GM23338 (cell line): ENCODE data around the gene NQO1. TPM values are rescaled to one million over a fixed set of nuclear protein-coding genes. Genes with fewer than 3 reads are reported as not detected.

Experiments used
- EZH2phosphoT487 ChIP-seq: fragments of 200-600 bp; sonication (generic); IDR thresholded peaks from one replicate; pipeline ENCODE4 v1.8.1; 2018; ENCODE audit warnings: antibody characterized with exemption; ENCODE audit not compliant: unreplicated experiment
- JUNB ChIP-seq: IDR thresholded peaks from one replicate; pipeline ENCODE4 v1.6.1; 2016; ENCODE audit warnings: antibody characterized with exemption; ENCODE audit not compliant: unreplicated experiment
- ZNF331 ChIP-seq: fragments of 250-450 bp; sonication (Bioruptor Pico); IDR thresholded peaks from 2 replicates; pipeline ENCODE4 v1.5.0; 2020; ENCODE audit warnings: low read depth, mild to moderate bottlenecking, moderate library complexity
- polyA plus RNA-seq: library from polyadenylated mRNA; unstranded; fragments of >200 nt; fragmentation: Nextera tagmentation; extraction: Ambion mirVana; gene quantifications from 2 replicates; pipeline ENCODE4 v1.2.1, GENCODE V29; 2016
- total RNA-seq: library from RNA; depleted of rRNA; stranded (reverse); fragments of >200 nt; shearing (Covaris generic); gene quantifications from 2 replicates; pipeline ENCODE4 v1.2.3, GENCODE V29; 2014
- TF ChIP-seq, protein P1 (sequence below): fragments of 250-450 bp; sonication (Bioruptor Pico); IDR thresholded peaks from 2 replicates; pipeline ENCODE4 v1.5.0; 2020; ENCODE audit warnings: mild to moderate bottlenecking, moderate library complexity
- TF ChIP-seq, protein P2 (sequence below): IDR thresholded peaks from 2 replicates; pipeline ENCODE4 v1.6.1; 2016; ENCODE audit warnings: antibody characterized with exemption
- TF ChIP-seq, protein P3 (sequence below): IDR thresholded peaks from one replicate; pipeline ENCODE4 v1.6.1; 2018; ENCODE audit warnings: antibody characterized with exemption; ENCODE audit not compliant: unreplicated experiment

The NQO1 gene
- total and polyA plus RNA-seq, 2 experiments from 2014 or later, result 80.9 to 86.3 TPM

DNA sequence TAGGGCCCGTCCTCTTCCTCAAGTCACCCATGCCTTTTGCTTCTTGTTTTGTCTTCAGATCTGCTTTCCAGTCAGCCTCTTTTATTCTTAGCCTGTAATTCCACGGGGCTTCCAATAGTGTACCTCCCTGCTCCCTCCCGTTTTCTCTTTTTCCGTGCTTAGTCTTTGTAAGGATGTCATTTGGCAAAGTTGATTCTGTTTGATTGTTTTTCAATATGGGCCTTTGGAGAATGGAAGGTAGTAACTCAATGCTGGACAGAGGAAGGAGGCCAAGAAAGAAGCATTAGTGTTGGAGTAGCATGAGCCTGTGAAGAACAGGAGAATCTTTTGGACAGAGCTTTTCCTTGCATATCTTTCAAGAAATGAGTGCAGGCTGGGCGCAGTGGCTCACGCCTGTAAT lies 42.3 kb upstream of the NQO1 start (continued):
- TF ChIP-seq, protein P1, sequence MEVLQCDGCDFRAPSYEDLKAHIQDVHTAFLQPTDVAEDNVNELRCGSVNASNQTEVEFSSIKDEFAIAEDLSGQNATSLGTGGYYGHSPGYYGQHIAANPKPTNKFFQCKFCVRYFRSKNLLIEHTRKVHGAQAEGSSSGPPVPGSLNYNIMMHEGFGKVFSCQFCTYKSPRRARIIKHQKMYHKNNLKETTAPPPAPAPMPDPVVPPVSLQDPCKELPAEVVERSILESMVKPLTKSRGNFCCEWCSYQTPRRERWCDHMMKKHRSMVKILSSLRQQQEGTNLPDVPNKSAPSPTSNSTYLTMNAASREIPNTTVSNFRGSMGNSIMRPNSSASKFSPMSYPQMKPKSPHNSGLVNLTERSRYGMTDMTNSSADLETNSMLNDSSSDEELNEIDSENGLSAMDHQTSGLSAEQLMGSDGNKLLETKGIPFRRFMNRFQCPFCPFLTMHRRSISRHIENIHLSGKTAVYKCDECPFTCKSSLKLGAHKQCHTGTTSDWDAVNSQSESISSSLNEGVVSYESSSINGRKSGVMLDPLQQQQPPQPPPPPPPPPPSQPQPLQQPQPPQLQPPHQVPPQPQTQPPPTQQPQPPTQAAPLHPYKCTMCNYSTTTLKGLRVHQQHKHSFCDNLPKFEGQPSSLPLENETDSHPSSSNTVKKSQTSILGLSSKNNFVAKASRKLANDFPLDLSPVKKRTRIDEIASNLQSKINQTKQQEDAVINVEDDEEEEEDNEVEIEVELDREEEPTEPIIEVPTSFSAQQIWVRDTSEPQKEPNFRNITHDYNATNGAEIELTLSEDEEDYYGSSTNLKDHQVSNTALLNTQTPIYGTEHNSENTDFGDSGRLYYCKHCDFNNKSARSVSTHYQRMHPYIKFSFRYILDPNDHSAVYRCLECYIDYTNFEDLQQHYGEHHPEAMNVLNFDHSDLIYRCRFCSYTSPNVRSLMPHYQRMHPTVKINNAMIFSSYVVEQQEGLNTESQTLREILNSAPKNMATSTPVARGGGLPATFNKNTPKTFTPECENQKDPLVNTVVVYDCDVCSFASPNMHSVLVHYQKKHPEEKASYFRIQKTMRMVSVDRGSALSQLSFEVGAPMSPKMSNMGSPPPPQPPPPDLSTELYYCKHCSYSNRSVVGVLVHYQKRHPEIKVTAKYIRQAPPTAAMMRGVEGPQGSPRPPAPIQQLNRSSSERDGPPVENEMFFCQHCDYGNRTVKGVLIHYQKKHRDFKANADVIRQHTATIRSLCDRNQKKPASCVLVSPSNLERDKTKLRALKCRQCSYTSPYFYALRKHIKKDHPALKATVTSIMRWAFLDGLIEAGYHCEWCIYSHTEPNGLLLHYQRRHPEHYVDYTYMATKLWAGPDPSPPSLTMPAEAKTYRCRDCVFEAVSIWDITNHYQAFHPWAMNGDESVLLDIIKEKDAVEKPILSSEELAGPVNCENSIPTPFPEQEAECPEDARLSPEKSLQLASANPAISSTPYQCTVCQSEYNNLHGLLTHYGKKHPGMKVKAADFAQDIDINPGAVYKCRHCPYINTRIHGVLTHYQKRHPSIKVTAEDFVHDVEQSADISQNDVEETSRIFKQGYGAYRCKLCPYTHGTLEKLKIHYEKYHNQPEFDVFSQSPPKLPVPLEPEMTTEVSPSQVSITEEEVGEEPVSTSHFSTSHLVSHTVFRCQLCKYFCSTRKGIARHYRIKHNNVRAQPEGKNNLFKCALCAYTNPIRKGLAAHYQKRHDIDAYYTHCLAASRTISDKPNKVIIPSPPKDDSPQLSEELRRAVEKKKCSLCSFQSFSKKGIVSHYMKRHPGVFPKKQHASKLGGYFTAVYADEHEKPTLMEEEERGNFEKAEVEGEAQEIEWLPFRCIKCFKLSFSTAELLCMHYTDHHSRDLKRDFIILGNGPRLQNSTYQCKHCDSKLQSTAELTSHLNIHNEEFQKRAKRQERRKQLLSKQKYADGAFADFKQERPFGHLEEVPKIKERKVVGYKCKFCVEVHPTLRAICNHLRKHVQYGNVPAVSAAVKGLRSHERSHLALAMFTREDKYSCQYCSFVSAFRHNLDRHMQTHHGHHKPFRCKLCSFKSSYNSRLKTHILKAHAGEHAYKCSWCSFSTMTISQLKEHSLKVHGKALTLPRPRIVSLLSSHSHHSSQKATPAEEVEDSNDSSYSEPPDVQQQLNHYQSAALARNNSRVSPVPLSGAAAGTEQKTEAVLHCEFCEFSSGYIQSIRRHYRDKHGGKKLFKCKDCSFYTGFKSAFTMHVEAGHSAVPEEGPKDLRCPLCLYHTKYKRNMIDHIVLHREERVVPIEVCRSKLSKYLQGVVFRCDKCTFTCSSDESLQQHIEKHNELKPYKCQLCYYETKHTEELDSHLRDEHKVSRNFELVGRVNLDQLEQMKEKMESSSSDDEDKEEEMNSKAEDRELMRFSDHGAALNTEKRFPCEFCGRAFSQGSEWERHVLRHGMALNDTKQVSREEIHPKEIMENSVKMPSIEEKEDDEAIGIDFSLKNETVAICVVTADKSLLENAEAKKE (CRISPR knock-in tag), result no peak
- no peak for TF ChIP-seq EZH2phosphoT487
- TF ChIP-seq, protein P2, sequence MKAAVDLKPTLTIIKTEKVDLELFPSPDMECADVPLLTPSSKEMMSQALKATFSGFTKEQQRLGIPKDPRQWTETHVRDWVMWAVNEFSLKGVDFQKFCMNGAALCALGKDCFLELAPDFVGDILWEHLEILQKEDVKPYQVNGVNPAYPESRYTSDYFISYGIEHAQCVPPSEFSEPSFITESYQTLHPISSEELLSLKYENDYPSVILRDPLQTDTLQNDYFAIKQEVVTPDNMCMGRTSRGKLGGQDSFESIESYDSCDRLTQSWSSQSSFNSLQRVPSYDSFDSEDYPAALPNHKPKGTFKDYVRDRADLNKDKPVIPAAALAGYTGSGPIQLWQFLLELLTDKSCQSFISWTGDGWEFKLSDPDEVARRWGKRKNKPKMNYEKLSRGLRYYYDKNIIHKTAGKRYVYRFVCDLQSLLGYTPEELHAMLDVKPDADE, result no peak
- TF ChIP-seq, protein P3, sequence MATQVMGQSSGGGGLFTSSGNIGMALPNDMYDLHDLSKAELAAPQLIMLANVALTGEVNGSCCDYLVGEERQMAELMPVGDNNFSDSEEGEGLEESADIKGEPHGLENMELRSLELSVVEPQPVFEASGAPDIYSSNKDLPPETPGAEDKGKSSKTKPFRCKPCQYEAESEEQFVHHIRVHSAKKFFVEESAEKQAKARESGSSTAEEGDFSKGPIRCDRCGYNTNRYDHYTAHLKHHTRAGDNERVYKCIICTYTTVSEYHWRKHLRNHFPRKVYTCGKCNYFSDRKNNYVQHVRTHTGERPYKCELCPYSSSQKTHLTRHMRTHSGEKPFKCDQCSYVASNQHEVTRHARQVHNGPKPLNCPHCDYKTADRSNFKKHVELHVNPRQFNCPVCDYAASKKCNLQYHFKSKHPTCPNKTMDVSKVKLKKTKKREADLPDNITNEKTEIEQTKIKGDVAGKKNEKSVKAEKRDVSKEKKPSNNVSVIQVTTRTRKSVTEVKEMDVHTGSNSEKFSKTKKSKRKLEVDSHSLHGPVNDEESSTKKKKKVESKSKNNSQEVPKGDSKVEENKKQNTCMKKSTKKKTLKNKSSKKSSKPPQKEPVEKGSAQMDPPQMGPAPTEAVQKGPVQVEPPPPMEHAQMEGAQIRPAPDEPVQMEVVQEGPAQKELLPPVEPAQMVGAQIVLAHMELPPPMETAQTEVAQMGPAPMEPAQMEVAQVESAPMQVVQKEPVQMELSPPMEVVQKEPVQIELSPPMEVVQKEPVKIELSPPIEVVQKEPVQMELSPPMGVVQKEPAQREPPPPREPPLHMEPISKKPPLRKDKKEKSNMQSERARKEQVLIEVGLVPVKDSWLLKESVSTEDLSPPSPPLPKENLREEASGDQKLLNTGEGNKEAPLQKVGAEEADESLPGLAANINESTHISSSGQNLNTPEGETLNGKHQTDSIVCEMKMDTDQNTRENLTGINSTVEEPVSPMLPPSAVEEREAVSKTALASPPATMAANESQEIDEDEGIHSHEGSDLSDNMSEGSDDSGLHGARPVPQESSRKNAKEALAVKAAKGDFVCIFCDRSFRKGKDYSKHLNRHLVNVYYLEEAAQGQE, result no peak
- TF ChIP-seq JUNB, result no peak
- no peak for TF ChIP-seq ZNF331
